ENCODE data around the gene PRICKLE4. TPM values are rescaled to one million over a fixed set of nuclear protein-coding genes. Genes with fewer than 3 reads are reported as not detected.

Gene PRICKLE4
- total and polyA plus RNA-seq, 2 of the 13 experiments (the other 11 are each of a cell fraction or from before 2014, with no cell fraction given), result 0.92 to 1.2 TPM

DNA sequence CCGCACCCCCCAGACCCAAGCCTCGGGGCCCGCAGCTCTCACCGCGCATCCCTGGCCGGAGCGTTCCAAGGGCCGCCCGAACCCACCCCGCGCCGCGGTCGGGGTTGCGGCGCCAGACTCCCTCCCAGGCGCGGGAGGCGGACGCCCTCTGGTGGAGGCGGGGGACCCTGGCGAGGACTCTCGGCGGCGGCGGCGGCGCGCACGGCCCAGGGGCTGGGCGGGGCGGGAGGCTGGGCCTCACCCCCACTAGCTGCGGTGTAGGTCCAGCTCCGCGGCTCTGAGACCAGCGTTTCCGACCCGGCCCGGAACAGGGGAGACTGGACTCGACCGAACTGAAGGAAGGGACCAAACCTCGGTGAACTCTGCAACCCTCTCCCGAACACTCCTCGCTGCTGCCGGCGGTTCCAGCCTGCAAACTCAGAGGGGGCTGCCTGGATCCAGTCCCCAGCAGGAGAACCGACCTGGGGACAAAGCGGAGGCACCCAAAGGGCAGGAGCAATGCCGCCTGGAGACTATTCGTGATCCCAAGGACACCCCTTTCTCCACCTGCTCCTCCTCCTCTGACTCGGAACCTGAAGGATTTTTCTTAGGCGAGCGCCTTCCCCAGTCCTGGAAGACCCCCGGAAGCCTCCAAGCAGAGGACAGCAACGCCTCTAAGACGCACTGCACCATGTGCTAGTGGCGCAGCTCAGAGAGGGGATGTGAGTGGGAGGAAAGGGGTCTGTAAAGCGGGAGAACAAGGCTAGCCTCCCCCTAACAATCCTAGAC, 6.1 kb downstream of the PRICKLE4 start (continued):
- TF ChIP-seq, protein P1, sequence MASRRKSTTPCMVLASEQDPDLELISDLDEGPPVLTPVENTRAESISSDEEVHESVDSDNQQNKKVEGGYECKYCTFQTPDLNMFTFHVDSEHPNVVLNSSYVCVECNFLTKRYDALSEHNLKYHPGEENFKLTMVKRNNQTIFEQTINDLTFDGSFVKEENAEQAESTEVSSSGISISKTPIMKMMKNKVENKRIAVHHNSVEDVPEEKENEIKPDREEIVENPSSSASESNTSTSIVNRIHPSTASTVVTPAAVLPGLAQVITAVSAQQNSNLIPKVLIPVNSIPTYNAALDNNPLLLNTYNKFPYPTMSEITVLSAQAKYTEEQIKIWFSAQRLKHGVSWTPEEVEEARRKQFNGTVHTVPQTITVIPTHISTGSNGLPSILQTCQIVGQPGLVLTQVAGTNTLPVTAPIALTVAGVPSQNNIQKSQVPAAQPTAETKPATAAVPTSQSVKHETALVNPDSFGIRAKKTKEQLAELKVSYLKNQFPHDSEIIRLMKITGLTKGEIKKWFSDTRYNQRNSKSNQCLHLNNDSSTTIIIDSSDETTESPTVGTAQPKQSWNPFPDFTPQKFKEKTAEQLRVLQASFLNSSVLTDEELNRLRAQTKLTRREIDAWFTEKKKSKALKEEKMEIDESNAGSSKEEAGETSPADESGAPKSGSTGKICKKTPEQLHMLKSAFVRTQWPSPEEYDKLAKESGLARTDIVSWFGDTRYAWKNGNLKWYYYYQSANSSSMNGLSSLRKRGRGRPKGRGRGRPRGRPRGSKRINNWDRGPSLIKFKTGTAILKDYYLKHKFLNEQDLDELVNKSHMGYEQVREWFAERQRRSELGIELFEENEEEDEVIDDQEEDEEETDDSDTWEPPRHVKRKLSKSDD (CRISPR knock-in tag; IDR thresholded peaks at IDR 0.05; ENCODE audit: low read depth), result no peak; the same call in 1 of the 2 replicates
- TF ChIP-seq ZNF556 (CRISPR knock-in tag; IDR thresholded peaks at IDR 0.05; ENCODE audit: borderline replicate concordance) (peak; percentile 90), ZNF292 (CRISPR knock-in tag; IDR thresholded peaks at IDR 0.05; ENCODE audit: borderline replicate concordance, low read depth) (0 out of 2 replicates have a peak, but pooled peaks have one; percentile 20), ZNF777 (CRISPR knock-in tag; IDR thresholded peaks at IDR 0.05) (no peak), RBM39 (IDR thresholded peaks at IDR 0.05; ENCODE audit: low read depth, low read length, poor library complexity, severe bottlenecking) (peak; percentile 37), RBFOX2 (IDR thresholded peaks at IDR 0.05; ENCODE audit: low read depth, low read length) (peak; percentile 86), ZC3H13 (CRISPR knock-in tag; IDR thresholded peaks at IDR 0.05) (no peak), EP300 (IDR thresholded peaks at IDR 0.05; ENCODE audit: low read depth in 2 of 2, low read length in 2 of 2) (no peak), EP300 (CRISPR knock-in tag; IDR thresholded peaks at IDR 0.05; ENCODE audit: borderline replicate concordance) (no peak)
- TF ChIP-seq, protein P2, sequence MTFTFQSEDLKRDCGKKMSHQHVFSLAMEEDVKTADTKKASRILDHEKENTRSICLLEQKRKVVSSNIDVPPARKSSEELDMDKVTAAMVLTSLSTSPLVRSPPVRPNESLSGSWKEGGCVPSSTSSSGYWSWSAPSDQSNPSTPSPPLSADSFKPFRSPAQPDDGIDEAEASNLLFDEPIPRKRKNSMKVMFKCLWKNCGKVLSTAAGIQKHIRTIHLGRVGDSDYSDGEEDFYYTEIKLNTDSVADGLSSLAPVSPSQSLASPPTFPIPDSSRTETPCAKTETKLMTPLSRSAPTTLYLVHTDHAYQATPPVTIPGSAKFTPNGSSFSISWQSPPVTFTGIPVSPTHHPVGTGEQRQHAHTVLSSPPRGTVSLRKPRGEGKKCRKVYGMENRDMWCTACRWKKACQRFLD (CRISPR knock-in tag; IDR thresholded peaks at IDR 0.05; ENCODE audit: borderline replicate concordance), result no peak
- TF ChIP-seq, protein P3, sequence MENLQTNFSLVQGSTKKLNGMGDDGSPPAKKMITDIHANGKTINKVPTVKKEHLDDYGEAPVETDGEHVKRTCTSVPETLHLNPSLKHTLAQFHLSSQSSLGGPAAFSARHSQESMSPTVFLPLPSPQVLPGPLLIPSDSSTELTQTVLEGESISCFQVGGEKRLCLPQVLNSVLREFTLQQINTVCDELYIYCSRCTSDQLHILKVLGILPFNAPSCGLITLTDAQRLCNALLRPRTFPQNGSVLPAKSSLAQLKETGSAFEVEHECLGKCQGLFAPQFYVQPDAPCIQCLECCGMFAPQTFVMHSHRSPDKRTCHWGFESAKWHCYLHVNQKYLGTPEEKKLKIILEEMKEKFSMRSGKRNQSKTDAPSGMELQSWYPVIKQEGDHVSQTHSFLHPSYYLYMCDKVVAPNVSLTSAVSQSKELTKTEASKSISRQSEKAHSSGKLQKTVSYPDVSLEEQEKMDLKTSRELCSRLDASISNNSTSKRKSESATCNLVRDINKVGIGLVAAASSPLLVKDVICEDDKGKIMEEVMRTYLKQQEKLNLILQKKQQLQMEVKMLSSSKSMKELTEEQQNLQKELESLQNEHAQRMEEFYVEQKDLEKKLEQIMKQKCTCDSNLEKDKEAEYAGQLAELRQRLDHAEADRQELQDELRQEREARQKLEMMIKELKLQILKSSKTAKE (CRISPR knock-in tag; IDR thresholded peaks at IDR 0.05; ENCODE audit: borderline replicate concordance), result 0 out of 2 replicates have a peak, but pooled peaks have one; percentile 18
- TF ChIP-seq, protein P4, sequence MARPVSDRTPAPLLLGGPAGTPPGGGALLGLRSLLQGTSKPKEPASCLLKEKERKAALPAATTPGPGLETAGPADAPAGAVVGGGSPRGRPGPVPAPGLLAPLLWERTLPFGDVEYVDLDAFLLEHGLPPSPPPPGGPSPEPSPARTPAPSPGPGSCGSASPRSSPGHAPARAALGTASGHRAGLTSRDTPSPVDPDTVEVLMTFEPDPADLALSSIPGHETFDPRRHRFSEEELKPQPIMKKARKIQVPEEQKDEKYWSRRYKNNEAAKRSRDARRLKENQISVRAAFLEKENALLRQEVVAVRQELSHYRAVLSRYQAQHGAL (CRISPR knock-in tag; IDR thresholded peaks at IDR 0.05; ENCODE audit: not compliant biosample characterization), result no peak
- TF ChIP-seq, protein P5, sequence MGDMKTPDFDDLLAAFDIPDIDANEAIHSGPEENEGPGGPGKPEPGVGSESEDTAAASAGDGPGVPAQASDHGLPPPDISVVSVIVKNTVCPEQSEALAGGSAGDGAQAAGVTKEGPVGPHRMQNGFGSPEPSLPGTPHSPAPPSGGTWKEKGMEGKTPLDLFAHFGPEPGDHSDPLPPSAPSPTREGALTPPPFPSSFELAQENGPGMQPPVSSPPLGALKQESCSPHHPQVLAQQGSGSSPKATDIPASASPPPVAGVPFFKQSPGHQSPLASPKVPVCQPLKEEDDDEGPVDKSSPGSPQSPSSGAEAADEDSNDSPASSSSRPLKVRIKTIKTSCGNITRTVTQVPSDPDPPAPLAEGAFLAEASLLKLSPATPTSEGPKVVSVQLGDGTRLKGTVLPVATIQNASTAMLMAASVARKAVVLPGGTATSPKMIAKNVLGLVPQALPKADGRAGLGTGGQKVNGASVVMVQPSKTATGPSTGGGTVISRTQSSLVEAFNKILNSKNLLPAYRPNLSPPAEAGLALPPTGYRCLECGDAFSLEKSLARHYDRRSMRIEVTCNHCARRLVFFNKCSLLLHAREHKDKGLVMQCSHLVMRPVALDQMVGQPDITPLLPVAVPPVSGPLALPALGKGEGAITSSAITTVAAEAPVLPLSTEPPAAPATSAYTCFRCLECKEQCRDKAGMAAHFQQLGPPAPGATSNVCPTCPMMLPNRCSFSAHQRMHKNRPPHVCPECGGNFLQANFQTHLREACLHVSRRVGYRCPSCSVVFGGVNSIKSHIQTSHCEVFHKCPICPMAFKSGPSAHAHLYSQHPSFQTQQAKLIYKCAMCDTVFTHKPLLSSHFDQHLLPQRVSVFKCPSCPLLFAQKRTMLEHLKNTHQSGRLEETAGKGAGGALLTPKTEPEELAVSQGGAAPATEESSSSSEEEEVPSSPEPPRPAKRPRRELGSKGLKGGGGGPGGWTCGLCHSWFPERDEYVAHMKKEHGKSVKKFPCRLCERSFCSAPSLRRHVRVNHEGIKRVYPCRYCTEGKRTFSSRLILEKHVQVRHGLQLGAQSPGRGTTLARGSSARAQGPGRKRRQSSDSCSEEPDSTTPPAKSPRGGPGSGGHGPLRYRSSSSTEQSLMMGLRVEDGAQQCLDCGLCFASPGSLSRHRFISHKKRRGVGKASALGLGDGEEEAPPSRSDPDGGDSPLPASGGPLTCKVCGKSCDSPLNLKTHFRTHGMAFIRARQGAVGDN (CRISPR knock-in tag; IDR thresholded peaks at IDR 0.05), result peak; percentile 71
- TF ChIP-seq, protein P6, sequence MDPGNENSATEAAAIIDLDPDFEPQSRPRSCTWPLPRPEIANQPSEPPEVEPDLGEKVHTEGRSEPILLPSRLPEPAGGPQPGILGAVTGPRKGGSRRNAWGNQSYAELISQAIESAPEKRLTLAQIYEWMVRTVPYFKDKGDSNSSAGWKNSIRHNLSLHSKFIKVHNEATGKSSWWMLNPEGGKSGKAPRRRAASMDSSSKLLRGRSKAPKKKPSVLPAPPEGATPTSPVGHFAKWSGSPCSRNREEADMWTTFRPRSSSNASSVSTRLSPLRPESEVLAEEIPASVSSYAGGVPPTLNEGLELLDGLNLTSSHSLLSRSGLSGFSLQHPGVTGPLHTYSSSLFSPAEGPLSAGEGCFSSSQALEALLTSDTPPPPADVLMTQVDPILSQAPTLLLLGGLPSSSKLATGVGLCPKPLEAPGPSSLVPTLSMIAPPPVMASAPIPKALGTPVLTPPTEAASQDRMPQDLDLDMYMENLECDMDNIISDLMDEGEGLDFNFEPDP (CRISPR knock-in tag; conservative IDR thresholded peaks at IDR 0.05), result no peak

Data from HepG2 (cell line).